GM19193 (cell line): ENCODE results near the gene ST7.

Experiments
- POLR2A ChIP-seq: IDR thresholded peaks from 4 replicates; pipeline ENCODE4 v1.6.1; 2011; ENCODE audit not compliant: insufficient read depth, insufficient read length; ENCODE audit errors: extremely low read depth

ST7 gene

GRCh38 chr7:117173035-117173770, 219.9 kb downstream of the ST7 start:
- no peak for TF ChIP-seq POLR2A

- TF ChIP-seq POLR2A, result no peak
Measured at GRCh38 chr7:117176206-117176605, 222.9 kb downstream of the ST7 start.

- TF ChIP-seq POLR2A, result no peak
Measured at GRCh38 chr7:117178600-117178999, 225.3 kb downstream of the ST7 start.

- no peak for TF ChIP-seq POLR2A
Measured at GRCh38 chr7:117179701-117180100, 226.4 kb downstream of the ST7 start.

GRCh38 chr7:117183729-117184128, 230.4 kb downstream of the ST7 start:
- TF ChIP-seq POLR2A, result no peak

- no peak for TF ChIP-seq POLR2A
Measured at GRCh38 chr7:117184367-117184766, 231.1 kb downstream of the ST7 start.

GRCh38 chr7:117185124-117185523, 231.8 kb downstream of the ST7 start:
- no peak for TF ChIP-seq POLR2A

- TF ChIP-seq POLR2A, result no peak
Measured at GRCh38 chr7:117186218-117187010, 233.1 kb downstream of the ST7 start.

GRCh38 chr7:117188376-117188775, 235.1 kb downstream of the ST7 start:
- TF ChIP-seq POLR2A, result no peak

GRCh38 chr7:117188949-117189592, 235.8 kb downstream of the ST7 start:
- TF ChIP-seq POLR2A, result no peak

GRCh38 chr7:117190104-117190503, 236.8 kb downstream of the ST7 start:
- TF ChIP-seq POLR2A, result no peak

GRCh38 chr7:117190746-117191435, 237.6 kb downstream of the ST7 start:
- no peak for TF ChIP-seq POLR2A

GRCh38 chr7:117192108-117192507, 238.8 kb downstream of the ST7 start:
- TF ChIP-seq POLR2A, result no peak

GRCh38 chr7:117193564-117193963, 240.3 kb downstream of the ST7 start:
- no peak for TF ChIP-seq POLR2A

- TF ChIP-seq POLR2A, result no peak
Measured at GRCh38 chr7:117194445-117194844, 241.1 kb downstream of the ST7 start.
